Adrenal gland (tissue), 5 donors: ENCODE measurements around the gene NDUFA6.

Source experiments
- CTCF ChIP-seq, 6 experiments: fragments of 450-650 bp in 4 of 6; fragments of 200-600 bp in 2 of 6; sonication (generic) in 1 of 6; IDR thresholded peaks; 1 replicate in 5 of 6; 2 replicates in 1 of 6; pipeline versions ENCODE4 v1.5.1 to v1.8.0; 2016 to 2021; ENCODE audit warnings: antibody characterized with exemption in 6 of 6, mild to moderate bottlenecking in 2 of 6, moderate library complexity in 1 of 6
- POLR2A ChIP-seq, 2 donors: fragments of 450-650 bp; IDR thresholded peaks; one replicate each; pipeline ENCODE4 v1.6.1; 2017; ENCODE audit warnings: antibody characterized with exemption in 2 of 2, mild to moderate bottlenecking in 2 of 2, moderate library complexity in 1 of 2
- donor health status: DM: no; HTN: no; CAD: no.

- TF ChIP-seq POLR2A (IDR thresholded peaks at IDR 0.05) (peak; percentile 82 to 98), CTCF (IDR thresholded peaks at IDR 0.05) (peak; percentile 64 to 98 (median 94))
Measured at GRCh38 chr22:42090596-42091454, at the start of gene NDUFA6.
